CD14-positive monocyte (primary cell): ENCODE measurements around the gene CLPSL2. TPM values are rescaled to one million over a fixed set of nuclear protein-coding genes. Genes with fewer than 3 reads are reported as not detected.

Experiments used
- DNase-seq, 3 donors: peaks; one replicate each; pipeline ENCODE4 v3.0.0-alpha.2; 2011 to 2022
- H2AFZ ChIP-seq: 2 replicates; pipeline ENCODE4 v1.6.0; 2012; ENCODE audit warnings: mild to moderate bottlenecking, low read depth, low read length, inconsistent platforms; ENCODE audit not compliant: insufficient read depth, poor library complexity, severe bottlenecking
- H3K27ac ChIP-seq, 2 donors: 1 replicate in 1 of 2; 2 replicates in 1 of 2; pipeline ENCODE4 v1.5.1; 2012 to 2013; ENCODE audit warnings: low read length in 2 of 2, control low read depth in 1 of 2, inconsistent platforms in 1 of 2, low read depth in 1 of 2, mild to moderate bottlenecking in 1 of 2
- H3K27me3 ChIP-seq, 2 donors: one replicate each; pipeline versions ENCODE4 v1.6.0 to v1.6.1; 2011 to 2013; ENCODE audit warnings: low read length in 2 of 2; ENCODE audit not compliant: control insufficient read depth in 2 of 2, insufficient read depth in 2 of 2
- H3K36me3 ChIP-seq, 2 donors: replicated peaks in 1 of 2; 1 replicate in 1 of 2; 2 replicates in 1 of 2; pipeline versions ENCODE4 v1.5.1 to v1.6.1; 2012 to 2013; ENCODE audit warnings: low read length in 2 of 2, control low read depth in 1 of 2, inconsistent platforms in 1 of 2, mild to moderate bottlenecking in 1 of 2; ENCODE audit not compliant: insufficient read depth in 2 of 2, control insufficient read depth in 1 of 2
- H3K4me1 ChIP-seq, 2 donors: 1 replicate in 1 of 2; 2 replicates in 1 of 2; pipeline versions ENCODE4 v1.5.1 to v1.6.1; 2012 to 2013; ENCODE audit warnings: low read length in 2 of 2, control low read depth in 1 of 2, inconsistent platforms in 1 of 2, mild to moderate bottlenecking in 1 of 2, moderate library complexity in 1 of 2; ENCODE audit not compliant: insufficient read depth in 2 of 2, control insufficient read depth in 1 of 2
- H3K4me2 ChIP-seq: replicated peaks from 2 replicates; pipeline ENCODE3; 2012; ENCODE audit warnings: low read length, moderate library complexity, mild to moderate bottlenecking; ENCODE audit not compliant: poor library complexity, severe bottlenecking; ENCODE audit errors: extremely low read depth
- H3K4me3 ChIP-seq, 3 experiments: fragments of 200-600 bp in 1 of 3; sonication (generic) in 1 of 3; replicated peaks in 1 of 3; 1 replicate in 2 of 3; 2 replicates in 1 of 3; pipeline ENCODE4 v1.5.1; 2011 to 2013; ENCODE audit warnings: low read length in 3 of 3, mild to moderate bottlenecking in 3 of 3, control low read depth in 2 of 3, low read depth in 2 of 3, inconsistent platforms in 1 of 3, moderate library complexity in 1 of 3
- H3K79me2 ChIP-seq: 2 replicates; pipeline ENCODE4 v1.6.0; 2012; ENCODE audit warnings: mild to moderate bottlenecking, control low read depth, inconsistent platforms, low read length, moderate library complexity; ENCODE audit not compliant: insufficient read depth
- H3K9ac ChIP-seq: 2 replicates; pipeline ENCODE4 v1.6.0; 2017; ENCODE audit warnings: low read length, mild to moderate bottlenecking; ENCODE audit not compliant: insufficient read depth, poor library complexity, severe bottlenecking
- H3K9me3 ChIP-seq, 2 donors: replicated peaks in 1 of 2; 1 replicate in 1 of 2; 2 replicates in 1 of 2; pipeline versions ENCODE4 v1.5.1 to v1.6.1; 2012 to 2013; ENCODE audit warnings: low read length in 2 of 2, control low read depth in 1 of 2; ENCODE audit not compliant: control insufficient read depth in 1 of 2, insufficient read depth in 1 of 2
- H4K20me1 ChIP-seq: 2 replicates; pipeline ENCODE4 v1.6.0; 2012; ENCODE audit warnings: mild to moderate bottlenecking, low read length, control low read depth, moderate library complexity; ENCODE audit not compliant: insufficient read depth
- H3K27ac Mint-ChIP-seq, 7 donors: one replicate each; pipeline ENCODE4 v1.8.0; 2020; ENCODE audit warnings: mild to moderate bottlenecking in 7 of 7, mixed read lengths in 7 of 7, moderate library complexity in 6 of 7, inconsistent platforms in 2 of 7
- H3K27me3 Mint-ChIP-seq, 3 donors: one replicate each; pipeline ENCODE4 v1.8.0; 2021 to 2022; ENCODE audit warnings: low read depth in 3 of 3, mild to moderate bottlenecking in 3 of 3, mixed read lengths in 3 of 3, moderate library complexity in 3 of 3, inconsistent platforms in 1 of 3
- H3K36me3 Mint-ChIP-seq, 2 donors: one replicate each; pipeline ENCODE4 v1.8.0; 2020; ENCODE audit warnings: mixed read lengths in 2 of 2, inconsistent platforms in 1 of 2, mild to moderate bottlenecking in 1 of 2
- H3K4me1 Mint-ChIP-seq: one replicate; pipeline ENCODE4 v1.8.0; 2020; ENCODE audit warnings: mild to moderate bottlenecking, mixed read lengths
- H3K4me3 Mint-ChIP-seq, 2 donors: one replicate each; pipeline ENCODE4 v1.8.0; 2020; ENCODE audit warnings: mild to moderate bottlenecking in 2 of 2, mixed read lengths in 2 of 2, moderate library complexity in 1 of 2
- H3K9me3 Mint-ChIP-seq, 7 donors: one replicate each; pipeline ENCODE4 v1.8.0; 2020 to 2022; ENCODE audit warnings: mixed read lengths in 7 of 7, mild to moderate bottlenecking in 6 of 7, moderate library complexity in 6 of 7, inconsistent platforms in 2 of 7
- CTCF ChIP-seq: fragments of 200-600 bp; IDR thresholded peaks from one replicate; pipeline ENCODE4 v1.8.0; 2022; ENCODE audit warnings: antibody characterized with exemption, mild to moderate bottlenecking
- WGBS: methylation state at CpG from one replicate; pipeline ENCODE4 v1.1.5; 2013; ENCODE audit warnings: missing lambda C conversion rate; ENCODE audit not compliant: insufficient coverage; 5-methylcytosine and 5-hydroxymethylcytosine counted together
- intact Hi-C, 2 donors: fragments of 100-400 bp; cut with micrococcal nuclease; formaldehyde crosslinking; loops; one replicate each; pipeline versions ENCODE4 v1.15.0 to v1.15.1; 2023
- polyA plus RNA-seq, 3 donors: library from polyadenylated mRNA; depleted of rRNA in 1 of 3; unstranded in 2 of 3; stranded (reverse) in 1 of 3; fragments of 300-500 nt in 2 of 3; fragments of >200 nt in 1 of 3; fragmentation: Illumina TruSeq in 2 of 3; gene quantifications; 1 replicate in 2 of 3; 2 replicates in 1 of 3; pipeline ENCODE4 v1.2.3, GENCODE V29; 2012 to 2021

The CLPSL2 gene
- polyA plus RNA-seq, 3 donors: not detected

- H3K9ac ChIP-seq: no peak overlapping the region
- peaks cover 10% of the 10 kb centered on the region for H3K79me2 ChIP-seq
- peak overlapping the region; percentile 48 for H2AFZ ChIP-seq
- intact Hi-C loops: loop anchor here (5.0 to 10.0 kb wide), 2 partner anchors 39 to 436 kb away; partner anchors contain the start of gene DEF6 (in 1 of the 2)
- peak overlapping the region; percentile 83 to 92 for H3K4me3 Mint-ChIP-seq
- no peaks in the 10 kb centered on the region for H4K20me1 ChIP-seq
- H3K27ac Mint-ChIP-seq: peak overlapping the region; percentile 63 to 95 (median 93)
- peak overlapping the region; percentile 38 to 92 for H3K27ac ChIP-seq
- WGBS: 3% methylated on average over 7 of the region's 15 CpGs
- H3K4me3 ChIP-seq: peak overlapping the region; percentile 76 to 95 (median 76)
- no peaks in the 10 kb centered on the region for H3K27me3 ChIP-seq
- H3K9me3 Mint-ChIP-seq: no peaks in the 10 kb centered on the region
- peaks cover 0 to 4% (median 0%) of the 10 kb centered on the region in 3 donors for H3K27me3 Mint-ChIP-seq
- H3K9me3 ChIP-seq: no peaks in the 10 kb centered on the region
- no peak for DNase-seq
- TF ChIP-seq CTCF: no peak
- no peaks in the 10 kb centered on the region for H3K36me3 Mint-ChIP-seq
- H3K4me2 ChIP-seq: peak overlapping the region; percentile 97
- peaks cover 64 to 75% of the 10 kb centered on the region in 2 donors for H3K4me1 ChIP-seq
- H3K4me1 Mint-ChIP-seq: peaks cover 64% of the 10 kb centered on the region
- H3K36me3 ChIP-seq: no peaks in the 10 kb centered on the region
These were observed 45.5 kb upstream of the CLPSL2 start for GRCh38 chr6:35730745-35731413.

DNA sequence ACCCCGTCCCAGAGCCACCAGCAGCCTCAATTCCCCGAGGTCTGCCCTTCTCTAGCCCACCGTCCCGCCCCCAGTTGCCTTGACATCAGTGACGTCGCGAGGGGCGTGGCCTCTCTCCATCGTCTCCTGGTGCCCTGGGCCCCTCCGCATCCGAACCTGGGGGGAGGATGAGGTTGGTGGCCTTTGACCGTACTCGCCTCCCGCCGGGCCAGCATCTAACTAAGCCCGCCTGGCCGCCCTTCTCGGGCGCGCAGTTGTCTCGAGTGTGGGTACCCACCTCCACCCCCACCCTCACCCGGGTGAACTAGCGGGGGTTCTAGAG is 45.0 kb upstream of the CLPSL2 start:
- no peak for TF ChIP-seq CTCF
- peaks cover 62% of the 10 kb centered on the region for H3K4me1 Mint-ChIP-seq
- intact Hi-C loops: loop anchor here (5.0 to 10.0 kb wide), 2 partner anchors 39 to 437 kb away; partner anchors contain the start of gene DEF6 (in 1 of the 2)
- peak overlapping the region; percentile 76 to 95 (median 76) for H3K4me3 ChIP-seq
- peak overlapping the region; percentile 87 for H3K9ac ChIP-seq
- no peaks in the 10 kb centered on the region for H4K20me1 ChIP-seq
- WGBS: 0% methylated on average over 2 of the region's 23 CpGs
- peaks cover 0 to 3% (median 0%) of the 10 kb centered on the region in 3 donors for H3K27me3 Mint-ChIP-seq
- H3K27ac ChIP-seq: peak overlapping the region; percentile 91 to 92
- H3K79me2 ChIP-seq: peaks cover 10% of the 10 kb centered on the region
- H3K4me2 ChIP-seq: peak overlapping the region; percentile 97
- H3K36me3 ChIP-seq: no peaks in the 10 kb centered on the region
- H2AFZ ChIP-seq: peak overlapping the region; percentile 93
- H3K36me3 Mint-ChIP-seq: no peaks in the 10 kb centered on the region
- H3K4me3 Mint-ChIP-seq: peak overlapping the region; percentile 83 to 92
- H3K27ac Mint-ChIP-seq: peak overlapping the region; percentile 86 to 95 (median 93)
- no peaks in the 10 kb centered on the region for H3K27me3 ChIP-seq
- no peaks in the 10 kb centered on the region for H3K9me3 ChIP-seq
- no peaks in the 10 kb centered on the region for H3K9me3 Mint-ChIP-seq
- H3K4me1 ChIP-seq: peaks cover 59 to 74% of the 10 kb centered on the region in 2 donors
- DNase-seq: peak; percentile 56 to 74 (median 64)
